Endodermal cell (in vitro differentiated cells): Measurements from ENCODE around the gene ADIPOR1. TPM values are rescaled to one million over a fixed set of nuclear protein-coding genes. Genes with fewer than 3 reads are reported as not detected.

Experiments
- DNase-seq: peaks from one replicate; pipeline ENCODE4 v3.0.0-alpha.2; 2017
- H3K27ac ChIP-seq: 2 replicates; pipeline ENCODE4 v1.5.1; 2013; ENCODE audit warnings: mild to moderate bottlenecking, low read depth, low read length, moderate library complexity
- H3K27me3 ChIP-seq: 2 replicates; pipeline ENCODE4 v1.6.1; 2013; ENCODE audit warnings: mild to moderate bottlenecking, low read length, moderate library complexity; ENCODE audit not compliant: insufficient read depth, control insufficient read depth, poor library complexity, severe bottlenecking
- H3K36me3 ChIP-seq: 2 replicates; pipeline ENCODE4 v1.7.0; 2013; ENCODE audit warnings: mild to moderate bottlenecking, low read length, moderate library complexity; ENCODE audit not compliant: control insufficient read depth, insufficient read depth
- H3K4me1 ChIP-seq: one replicate; pipeline ENCODE4 v1.7.0; 2013; ENCODE audit warnings: low read length; ENCODE audit not compliant: control insufficient read depth, insufficient read depth
- H3K4me3 ChIP-seq: 2 replicates; pipeline ENCODE4 v1.5.1; 2013; ENCODE audit warnings: mild to moderate bottlenecking, low read length, moderate library complexity
- H3K9ac ChIP-seq: 2 replicates; pipeline ENCODE4 v1.6.1; 2013; ENCODE audit warnings: mild to moderate bottlenecking, low read length, moderate library complexity; ENCODE audit not compliant: poor library complexity, severe bottlenecking; ENCODE audit errors: extremely low read depth
- H3K9me3 ChIP-seq: 2 replicates; pipeline ENCODE4 v1.6.1; 2013; ENCODE audit warnings: mild to moderate bottlenecking, low read length, moderate library complexity; ENCODE audit not compliant: control insufficient read depth
- H3K27ac Mint-ChIP-seq: 2 replicates; pipeline ENCODE4 v1.8.0; 2020; ENCODE audit warnings: mixed read lengths
- H3K27me3 Mint-ChIP-seq: 2 replicates; pipeline ENCODE4 v1.8.0; 2021; ENCODE audit warnings: mild to moderate bottlenecking, mixed read lengths; ENCODE audit not compliant: insufficient read depth
- H3K36me3 Mint-ChIP-seq: 2 replicates; pipeline ENCODE4 v1.8.0; 2020; ENCODE audit warnings: low read depth, mixed read lengths
- H3K4me1 Mint-ChIP-seq: 2 replicates; pipeline ENCODE4 v1.8.0; 2020; ENCODE audit warnings: mixed read lengths
- H3K4me3 Mint-ChIP-seq: 2 replicates; pipeline ENCODE4 v1.8.0; 2020; ENCODE audit warnings: mild to moderate bottlenecking, moderate library complexity, mixed read lengths
- H3K9me3 Mint-ChIP-seq: 2 replicates; pipeline ENCODE4 v1.8.0; 2020; ENCODE audit warnings: mild to moderate bottlenecking, mixed read lengths
- CTCF ChIP-seq: fragments of 200-600 bp; sonication (generic); conservative IDR thresholded peaks from 2 replicates; pipeline ENCODE4 v1.5.0; 2021; ENCODE audit warnings: antibody characterized with exemption, mild to moderate bottlenecking
- WGBS, 2 experiments: methylation state at CpG; one replicate each; pipeline versions ENCODE4 v1.1.5 to v1.1.7; 2013; ENCODE audit warnings: missing lambda C conversion rate in 2 of 2, mixed read lengths in 1 of 2; ENCODE audit not compliant: insufficient coverage in 1 of 2, insufficient read length in 1 of 2; 5-methylcytosine and 5-hydroxymethylcytosine counted together
- total RNA-seq, 2 donors: library from RNA; stranded (reverse); fragmentation: NEBNext Ultra II Directional in 1 of 2; extraction: Animal tissue kit (Norgen Biotek cat#: 25700) in 1 of 2; gene quantifications; 2 replicates in 1 of 2; 3 replicates in 1 of 2; pipeline ENCODE4 v1.2.1, GENCODE V29; 2021

Gene ADIPOR1
- total RNA-seq, 2 donors from 2014 or later, result 68.1 to 79.7 TPM

- Histone ChIP-seq H3K4me3 (no peak overlapping the region), H3K4me1 (no peaks in the 10 kb centered on the region), H3K27ac (no peak overlapping the region), H3K9ac (no peak overlapping the region), H3K36me3 (no peaks in the 10 kb centered on the region), H3K9me3 (no peaks in the 10 kb centered on the region), H3K27me3 (peaks cover 3% of the 10 kb centered on the region)
- Mint-ChIP-seq H3K4me3 (no peak overlapping the region), H3K27ac (no peak overlapping the region), H3K27me3 (peaks cover 3% of the 10 kb centered on the region), H3K4me1 (peaks cover 23% of the 10 kb centered on the region), H3K9me3 (peaks cover 3% of the 10 kb centered on the region), H3K36me3 (no peaks in the 10 kb centered on the region)
- 63 to 91% methylated on average over 1 of the region's 1 CpG for WGBS, 2 experiments
- DNase-seq, result no peak
- no peak for TF ChIP-seq CTCF
Measured at GRCh38 chr1:203002951-203003350, 44.8 kb upstream of the ADIPOR1 start.

GRCh38 chr1:203001986-203002385, 43.9 kb upstream of the ADIPOR1 start:
- Mint-ChIP-seq H3K4me1 (peaks cover 23% of the 10 kb centered on the region), H3K27me3 (peaks cover 8% of the 10 kb centered on the region), H3K27ac (no peak overlapping the region), H3K36me3 (no peaks in the 10 kb centered on the region), H3K4me3 (no peak overlapping the region), H3K9me3 (peaks cover 3% of the 10 kb centered on the region)
- no peak for DNase-seq
- no peaks in the 10 kb centered on the region for H3K36me3 ChIP-seq
- no peak overlapping the region for H3K9ac ChIP-seq
- no peak overlapping the region for H3K4me3 ChIP-seq
- WGBS, 2 experiments, result 94 to 98% methylated on average over 7 to 9 of the region's 9 CpGs
- H3K4me1 ChIP-seq, result no peaks in the 10 kb centered on the region
- no peak overlapping the region for H3K27ac ChIP-seq
- H3K9me3 ChIP-seq, result no peaks in the 10 kb centered on the region
- H3K27me3 ChIP-seq, result peaks cover 12% of the 10 kb centered on the region
- TF ChIP-seq CTCF, result no peak

GRCh38 chr1:203000217-203000944, 42.3 kb upstream of the ADIPOR1 start:
- Histone ChIP-seq H3K9ac (no peak overlapping the region), H3K4me3 (no peak overlapping the region), H3K36me3 (no peaks in the 10 kb centered on the region), H3K27me3 (peaks cover 25% of the 10 kb centered on the region), H3K4me1 (no peaks in the 10 kb centered on the region), H3K27ac (no peak overlapping the region), H3K9me3 (no peaks in the 10 kb centered on the region)
- Mint-ChIP-seq H3K4me3 (no peak overlapping the region), H3K36me3 (no peaks in the 10 kb centered on the region), H3K27ac (no peak overlapping the region), H3K27me3 (peaks cover 13% of the 10 kb centered on the region), H3K4me1 (peaks cover 12% of the 10 kb centered on the region), H3K9me3 (peaks cover 3% of the 10 kb centered on the region)
- TF ChIP-seq CTCF, result no peak
- no peak for DNase-seq
- WGBS, 2 experiments, result 92 to 98% methylated on average over 2 to 3 of the region's 3 CpGs
